Upper lobe of left lung (tissue), 4 donors: Measurements from ENCODE around the gene DIAPH2.

ENCODE experiments used
- CTCF ChIP-seq, 6 experiments: fragments of 450-650 bp in 4 of 6; fragments of 200-600 bp in 2 of 6; sonication (generic) in 2 of 6; IDR thresholded peaks; one replicate each; pipeline ENCODE4 v1.5.1; 2016 to 2019; ENCODE audit warnings: antibody characterized with exemption in 6 of 6
- EP300 ChIP-seq, 4 donors: sonication (generic); formaldehyde crosslinking; IDR thresholded peaks; one replicate each; pipeline ENCODE4 v1.5.1; 2017; ENCODE audit warnings: antibody characterized with exemption in 4 of 4, control low read depth in 2 of 4
- POLR2A ChIP-seq, 4 donors: fragments of 450-650 bp; IDR thresholded peaks; one replicate each; pipeline ENCODE4 v1.5.1; 2016 to 2017; ENCODE audit warnings: antibody characterized with exemption in 4 of 4, mild to moderate bottlenecking in 2 of 4

- TF ChIP-seq CTCF (IDR thresholded peaks at IDR 0.05) (no peak), POLR2A (IDR thresholded peaks at IDR 0.05) (no peak), EP300 (IDR thresholded peaks at IDR 0.05) (no peak)
These were observed 717.0 kb downstream of the DIAPH2 start for GRCh38 chrX:97401586-97402136.
